HEK293T (cell line): ENCODE measurements around the gene PTEN.

Experiments used
- ARNT ChIP-seq: fragments of 450-650 bp; IDR thresholded peaks from 2 replicates; pipeline ENCODE4 v1.6.1; 2017; ENCODE audit warnings: mild to moderate bottlenecking
- ELF4 ChIP-seq: fragments of 450-650 bp; IDR thresholded peaks from 2 replicates; pipeline ENCODE4 v1.6.1; 2017; ENCODE audit warnings: antibody characterized with exemption
- FOXA1 ChIP-seq: fragments of 450-650 bp; IDR thresholded peaks from 2 replicates; pipeline ENCODE4 v1.6.1; 2016; ENCODE audit warnings: mild to moderate bottlenecking
- FOXK2 ChIP-seq: fragments of 450-650 bp; IDR thresholded peaks from 2 replicates; pipeline ENCODE4 v1.6.1; 2016; ENCODE audit warnings: mild to moderate bottlenecking
- FOXM1 ChIP-seq: fragments of 450-650 bp; IDR thresholded peaks from 2 replicates; pipeline ENCODE4 v1.6.1; 2017; ENCODE audit warnings: mild to moderate bottlenecking, borderline replicate concordance
- HDGF ChIP-seq: fragments of 450-650 bp; IDR thresholded peaks from 2 replicates; pipeline ENCODE4 v1.6.1; 2017; ENCODE audit warnings: antibody characterized with exemption, borderline replicate concordance
- L3MBTL2 ChIP-seq: fragments of 450-650 bp; conservative IDR thresholded peaks from 2 replicates; pipeline ENCODE4 v1.6.1; 2016; ENCODE audit warnings: mild to moderate bottlenecking
- LEF1 ChIP-seq: fragments of 450-650 bp; IDR thresholded peaks from 2 replicates; pipeline ENCODE4 v1.6.1; 2017; ENCODE audit warnings: mild to moderate bottlenecking, borderline replicate concordance
- NFRKB ChIP-seq: fragments of 450-650 bp; IDR thresholded peaks from 2 replicates; pipeline ENCODE4 v1.6.1; 2016; ENCODE audit warnings: mild to moderate bottlenecking, moderate library complexity
- SP1 ChIP-seq: fragments of 450-650 bp; IDR thresholded peaks from 2 replicates; pipeline ENCODE4 v1.6.1; 2017
- SUZ12 ChIP-seq: fragments of 450-650 bp; IDR thresholded peaks from 2 replicates; pipeline ENCODE4 v1.6.1; 2016; ENCODE audit warnings: mild to moderate bottlenecking
- TARDBP ChIP-seq: fragments of 450-650 bp; IDR thresholded peaks from 2 replicates; pipeline ENCODE4 v1.6.1; 2016
- ZNF384 ChIP-seq: fragments of 450-650 bp; IDR thresholded peaks from 2 replicates; pipeline ENCODE4 v1.6.1; 2016

- no peak for TF ChIP-seq SP1
- TF ChIP-seq LEF1 = no peak
- no peak for TF ChIP-seq ARNT
- TF ChIP-seq NFRKB = no peak
- TF ChIP-seq SUZ12 = no peak
- TF ChIP-seq ELF4 = no peak
- no peak for TF ChIP-seq HDGF
- TF ChIP-seq ZNF384 = no peak
- no peak for TF ChIP-seq FOXM1
- no peak for TF ChIP-seq L3MBTL2
- no peak for TF ChIP-seq FOXK2
- no peak for TF ChIP-seq FOXA1
- no peak for TF ChIP-seq TARDBP
Observed at GRCh38 chr10:87927091-87927490, 63.7 kb downstream of the PTEN start.
